Placental epithelial cell (primary cell): Measurements from ENCODE around the gene FBLN5. TPM values are rescaled to one million over a fixed set of nuclear protein-coding genes. Genes with fewer than 3 reads are reported as not detected.

ENCODE experiments used
- total RNA-seq: library from RNA; depleted of rRNA; stranded (reverse); fragments of >200 nt; gene quantifications from 2 replicates; pipeline ENCODE4 v1.2.3, GENCODE V29; 2012

Gene FBLN5
- total RNA-seq: 3.5 and 4.2 TPM in 2 replicates

GRCh38 chr14:91947475-91948184 lies at the start of gene FBLN5:
FBLN5 (minus strand) TSS chr14:91947694; CDS start chr14:91947229, 465 bp downstream.

GRCh38 chr14:91867316-91867988 lies 80.0 kb downstream of the FBLN5 start, which contains the start of gene TC2N:
TC2N (minus strand) TSS chr14:91867536; CDS start chr14:91813769, 53,767 bp downstream.

Other genes starting within 250 kb of the FBLN5 start
- not detected in 2 replicates for gene CATSPERB, start 215.6 kb downstream of the FBLN5 start, total RNA-seq
- gene TC2N, start 80.2 kb downstream of the FBLN5 start, total RNA-seq: 5.9 and 7.9 TPM in 2 replicates
- gene TRIP11, start 92.4 kb upstream of the FBLN5 start, total RNA-seq: 27.7 and 32.2 TPM in 2 replicates
- 25.5 and 25.9 TPM in 2 replicates for gene ATXN3, start 158.9 kb upstream of the FBLN5 start, total RNA-seq
- 110 and 181 TPM in 2 replicates for gene NDUFB1, start 174.0 kb upstream of the FBLN5 start, total RNA-seq
- 22.4 and 37.2 TPM in 2 replicates for gene CPSF2, start 174.3 kb upstream of the FBLN5 start, total RNA-seq